HFF-Myc (cell line): Measurements from ENCODE around the gene CHFR.

Experiments used
- DNase-seq: peaks from one replicate; pipeline ENCODE4 v3.0.0-alpha.2; 2011; ENCODE audit warnings: low read depth; ENCODE audit errors: extremely low read depth
- H3K4me3 ChIP-seq: replicated peaks from 2 replicates; pipeline ENCODE4 v1.5.1; 2011; ENCODE audit warnings: low read depth, mild to moderate bottlenecking, control low read depth, low read length
- CTCF ChIP-seq: IDR thresholded peaks from 2 replicates; pipeline ENCODE4 v1.5.1; 2012; ENCODE audit warnings: mild to moderate bottlenecking, low read depth, low read length, control low read depth; ENCODE audit errors: missing control alignments

Gene CHFR

GRCh38 chr12:132874175-132874574, 13.2 kb downstream of the CHFR start:
- no peak for TF ChIP-seq CTCF
- no peak for DNase-seq
- H3K4me3 ChIP-seq = no peak overlapping the region

- H3K4me3 ChIP-seq = no peak overlapping the region
- no peak for DNase-seq
- no peak for TF ChIP-seq CTCF
Observed at GRCh38 chr12:132873724-132874123, 13.7 kb downstream of the CHFR start.

- H3K4me3 ChIP-seq = no peak overlapping the region
- TF ChIP-seq CTCF = no peak
- no peak for DNase-seq
Observed at GRCh38 chr12:132872975-132873421, 14.4 kb downstream of the CHFR start.

GRCh38 chr12:132872073-132872855, 15.1 kb downstream of the CHFR start:
- no peak for TF ChIP-seq CTCF
- DNase-seq = no peak
- H3K4me3 ChIP-seq = no peak overlapping the region

GRCh38 chr12:132869551-132869950, 17.9 kb downstream of the CHFR start:
- TF ChIP-seq CTCF = no peak
- no peak overlapping the region for H3K4me3 ChIP-seq
- DNase-seq = no peak

- no peak for TF ChIP-seq CTCF
- no peak overlapping the region for H3K4me3 ChIP-seq
- DNase-seq = peak; percentile 24
Observed at GRCh38 chr12:132866251-132866828, 21.1 kb downstream of the CHFR start.
